ENCODE results near the gene BABAM2.

BABAM2 gene

DNA sequence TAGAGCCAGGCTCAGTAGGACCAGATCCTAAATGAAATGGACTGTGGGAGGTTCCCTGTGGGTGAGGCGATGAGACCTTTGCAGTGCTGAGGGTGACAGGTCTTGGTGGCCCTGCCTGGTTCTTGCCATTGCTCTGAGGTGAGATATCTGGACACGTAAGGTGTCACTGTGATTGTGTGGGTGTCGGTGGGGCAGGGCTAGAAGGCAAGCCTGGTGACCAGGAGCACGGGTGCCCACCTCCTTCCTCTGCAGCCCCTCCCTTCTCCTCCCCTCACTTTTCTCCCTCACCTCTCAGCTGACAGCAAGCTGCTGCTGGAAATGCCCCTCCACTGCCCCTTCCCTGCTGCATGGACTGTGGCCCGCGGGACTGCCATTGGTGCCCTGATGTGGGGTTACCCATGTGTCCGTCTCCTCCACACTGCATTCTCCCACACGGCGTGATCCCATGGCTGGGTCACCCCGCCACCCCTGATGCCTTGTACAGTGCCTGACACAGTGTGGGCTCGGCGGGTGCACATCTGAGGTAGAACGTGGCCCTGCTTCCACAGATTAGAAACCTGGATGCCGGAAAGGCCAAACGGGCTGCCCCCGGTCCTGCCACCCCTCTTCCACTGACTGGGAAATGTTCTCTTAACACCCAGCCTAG lies 446.6 kb downstream of the BABAM2 start:
- Histone ChIP-seq H3K9me3 (ENCODE audit: control insufficient read depth, low read length) (no peaks in the 10 kb centered on the region), H3K79me2 (no peaks in the 10 kb centered on the region), H3K4me1 (no peaks in the 10 kb centered on the region), H2AFZ (no peak overlapping the region), H3K27ac (no peak overlapping the region), H3K36me3 (ENCODE audit: control insufficient read depth, insufficient read depth, low read length) (no peaks in the 10 kb centered on the region), H3K4me2 (ENCODE audit: low read length) (no peak overlapping the region), H3K27me3 (ENCODE audit: control insufficient read depth, insufficient read depth, low read length) (no peaks in the 10 kb centered on the region), H3K9ac (no peak overlapping the region), H3K4me3 (ENCODE audit: low read depth, low read length) (no peak overlapping the region)
- TF ChIP-seq, protein P1, sequence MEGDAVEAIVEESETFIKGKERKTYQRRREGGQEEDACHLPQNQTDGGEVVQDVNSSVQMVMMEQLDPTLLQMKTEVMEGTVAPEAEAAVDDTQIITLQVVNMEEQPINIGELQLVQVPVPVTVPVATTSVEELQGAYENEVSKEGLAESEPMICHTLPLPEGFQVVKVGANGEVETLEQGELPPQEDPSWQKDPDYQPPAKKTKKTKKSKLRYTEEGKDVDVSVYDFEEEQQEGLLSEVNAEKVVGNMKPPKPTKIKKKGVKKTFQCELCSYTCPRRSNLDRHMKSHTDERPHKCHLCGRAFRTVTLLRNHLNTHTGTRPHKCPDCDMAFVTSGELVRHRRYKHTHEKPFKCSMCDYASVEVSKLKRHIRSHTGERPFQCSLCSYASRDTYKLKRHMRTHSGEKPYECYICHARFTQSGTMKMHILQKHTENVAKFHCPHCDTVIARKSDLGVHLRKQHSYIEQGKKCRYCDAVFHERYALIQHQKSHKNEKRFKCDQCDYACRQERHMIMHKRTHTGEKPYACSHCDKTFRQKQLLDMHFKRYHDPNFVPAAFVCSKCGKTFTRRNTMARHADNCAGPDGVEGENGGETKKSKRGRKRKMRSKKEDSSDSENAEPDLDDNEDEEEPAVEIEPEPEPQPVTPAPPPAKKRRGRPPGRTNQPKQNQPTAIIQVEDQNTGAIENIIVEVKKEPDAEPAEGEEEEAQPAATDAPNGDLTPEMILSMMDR (IDR thresholded peaks at IDR 0.05) = no peak

DNA sequence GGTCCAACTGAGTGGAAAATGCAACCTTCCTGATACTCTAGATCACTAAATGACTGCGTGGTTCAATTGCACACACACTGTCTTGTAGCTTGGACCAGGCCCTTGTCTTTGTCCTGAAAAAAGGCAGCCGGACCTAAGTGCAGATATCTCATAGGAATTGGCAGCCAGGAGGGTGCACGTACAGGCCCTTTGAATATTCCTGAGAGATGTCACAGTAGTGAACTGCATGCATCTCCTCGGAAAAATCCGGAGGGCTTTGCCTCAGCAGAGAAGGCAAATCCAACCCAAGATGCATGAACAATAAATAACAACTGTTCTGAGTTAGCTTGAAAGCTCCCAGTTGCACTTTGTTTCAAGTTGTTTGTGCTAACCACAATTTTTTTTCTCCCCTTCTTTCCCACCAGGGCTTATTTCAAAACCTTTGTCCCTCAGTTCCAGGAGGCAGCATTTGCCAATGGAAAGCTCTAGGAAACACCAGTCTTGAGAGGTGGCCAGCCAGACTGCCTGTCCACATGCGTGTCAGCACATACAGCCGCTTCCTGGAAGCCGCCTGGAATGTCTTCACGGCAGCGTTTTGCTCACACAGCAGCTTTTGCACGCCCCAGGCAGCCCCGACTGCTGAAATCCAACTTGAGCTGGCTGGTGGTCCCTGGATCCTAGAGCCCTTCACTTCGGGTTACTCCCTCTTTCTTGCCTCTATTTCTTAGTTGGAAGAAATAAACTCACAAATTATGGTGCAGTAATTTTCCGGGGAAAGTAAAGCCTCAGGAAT lies 447.7 kb downstream of the BABAM2 start:
- H2AFZ ChIP-seq = no peak overlapping the region
- no peaks in the 10 kb centered on the region for H3K4me1 ChIP-seq
- H3K36me3 ChIP-seq (ENCODE audit: control insufficient read depth, insufficient read depth, low read length) = no peaks in the 10 kb centered on the region
- no peak overlapping the region for H3K27ac ChIP-seq
- TF ChIP-seq, protein P1 (IDR thresholded peaks at IDR 0.05) = no peak
- no peak overlapping the region for H3K9ac ChIP-seq
- no peak overlapping the region for H3K4me3 ChIP-seq (ENCODE audit: low read depth, low read length)
- H3K27me3 ChIP-seq (ENCODE audit: control insufficient read depth, insufficient read depth, low read length) = no peaks in the 10 kb centered on the region
- no peak overlapping the region for H3K4me2 ChIP-seq (ENCODE audit: low read length)
- no peaks in the 10 kb centered on the region for H3K9me3 ChIP-seq (ENCODE audit: control insufficient read depth, low read length)
- H3K79me2 ChIP-seq = no peaks in the 10 kb centered on the region

DNA sequence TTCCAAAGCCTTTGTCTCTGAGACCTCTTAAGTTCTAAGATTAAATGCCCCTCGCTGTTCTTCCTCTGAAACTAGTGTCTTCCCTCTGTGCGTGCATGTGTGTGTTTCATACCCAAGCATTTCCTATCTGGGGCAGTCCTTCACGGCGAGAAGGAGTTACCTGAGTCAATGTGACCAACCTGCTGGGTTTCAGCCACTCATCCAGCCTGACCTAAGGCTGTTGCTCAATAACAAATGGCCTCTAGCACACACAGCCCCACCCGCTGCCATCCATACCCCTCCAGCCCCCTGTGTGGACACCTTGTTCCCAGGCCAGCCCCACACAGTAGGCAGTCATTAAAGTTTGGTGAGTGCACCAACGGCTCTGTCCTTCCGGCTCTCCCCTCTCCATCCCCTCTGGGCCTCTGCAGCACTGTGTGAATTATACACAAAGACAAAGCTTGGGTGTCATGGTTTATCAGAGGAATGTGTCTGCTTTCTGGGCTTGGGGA lies 448.3 kb downstream of the BABAM2 start:
- no peaks in the 10 kb centered on the region for H3K4me1 ChIP-seq
- H3K4me2 ChIP-seq (ENCODE audit: low read length) = no peak overlapping the region
- no peak overlapping the region for H2AFZ ChIP-seq
- TF ChIP-seq, protein P1 (IDR thresholded peaks at IDR 0.05) = no peak
- H3K9ac ChIP-seq = no peak overlapping the region
- H3K27me3 ChIP-seq (ENCODE audit: control insufficient read depth, insufficient read depth, low read length) = no peaks in the 10 kb centered on the region
- no peaks in the 10 kb centered on the region for H3K36me3 ChIP-seq (ENCODE audit: control insufficient read depth, insufficient read depth, low read length)
- no peaks in the 10 kb centered on the region for H3K79me2 ChIP-seq
- H3K9me3 ChIP-seq (ENCODE audit: control insufficient read depth, low read length) = no peaks in the 10 kb centered on the region
- H3K27ac ChIP-seq = no peak overlapping the region
- no peak overlapping the region for H3K4me3 ChIP-seq (ENCODE audit: low read depth, low read length)

DNA sequence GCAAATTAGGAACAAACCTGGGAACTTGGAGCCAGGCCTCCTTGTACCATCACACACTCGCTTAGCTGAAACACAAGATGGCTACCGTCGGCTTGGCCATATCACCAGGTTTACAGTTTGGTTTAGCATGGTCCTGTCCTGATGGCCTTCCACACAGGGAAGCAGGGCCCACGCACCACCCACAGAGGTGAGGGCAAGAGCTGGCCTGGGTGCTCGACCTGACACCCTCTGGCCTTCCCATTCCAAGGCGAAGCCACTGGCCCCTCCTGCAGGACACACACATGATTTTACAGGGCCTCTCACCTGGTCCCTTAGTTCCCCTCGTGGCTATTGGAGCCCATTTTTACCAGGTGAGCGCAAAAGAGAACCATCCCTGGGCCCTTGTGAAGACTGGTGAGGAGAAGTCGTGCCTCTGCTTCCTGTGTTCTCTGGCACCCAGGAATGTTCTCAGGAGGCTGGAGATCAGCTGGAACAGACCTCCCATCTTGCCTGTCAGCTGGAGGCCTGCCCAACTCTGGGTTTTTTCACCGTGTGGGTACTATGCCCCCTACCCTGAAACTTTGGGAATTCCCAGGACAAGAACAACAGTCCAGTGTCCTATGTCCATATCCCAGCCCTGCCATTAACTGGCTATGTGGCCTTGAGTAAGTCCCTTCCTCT lies 449.1 kb downstream of the BABAM2 start:
- H3K9ac ChIP-seq = no peak overlapping the region
- no peaks in the 10 kb centered on the region for H3K79me2 ChIP-seq
- no peaks in the 10 kb centered on the region for H3K36me3 ChIP-seq (ENCODE audit: control insufficient read depth, insufficient read depth, low read length)
- H2AFZ ChIP-seq = no peak overlapping the region
- TF ChIP-seq, protein P1 (IDR thresholded peaks at IDR 0.05) = no peak
- H3K4me2 ChIP-seq (ENCODE audit: low read length) = no peak overlapping the region
- H3K9me3 ChIP-seq (ENCODE audit: control insufficient read depth, low read length) = no peaks in the 10 kb centered on the region
- no peaks in the 10 kb centered on the region for H3K27me3 ChIP-seq (ENCODE audit: control insufficient read depth, insufficient read depth, low read length)
- no peak overlapping the region for H3K27ac ChIP-seq
- no peaks in the 10 kb centered on the region for H3K4me1 ChIP-seq
- no peak overlapping the region for H3K4me3 ChIP-seq (ENCODE audit: low read depth, low read length)

Data from parathyroid adenoma (tissue), 2 donors.